ENCODE measurements around the gene GFER.
"Not testable (repeated sequence)": the region's sequence is repeated elsewhere in the genome, so short reads cannot be mapped to it uniquely, and the experiment has no call there.

GFER gene

DNA sequence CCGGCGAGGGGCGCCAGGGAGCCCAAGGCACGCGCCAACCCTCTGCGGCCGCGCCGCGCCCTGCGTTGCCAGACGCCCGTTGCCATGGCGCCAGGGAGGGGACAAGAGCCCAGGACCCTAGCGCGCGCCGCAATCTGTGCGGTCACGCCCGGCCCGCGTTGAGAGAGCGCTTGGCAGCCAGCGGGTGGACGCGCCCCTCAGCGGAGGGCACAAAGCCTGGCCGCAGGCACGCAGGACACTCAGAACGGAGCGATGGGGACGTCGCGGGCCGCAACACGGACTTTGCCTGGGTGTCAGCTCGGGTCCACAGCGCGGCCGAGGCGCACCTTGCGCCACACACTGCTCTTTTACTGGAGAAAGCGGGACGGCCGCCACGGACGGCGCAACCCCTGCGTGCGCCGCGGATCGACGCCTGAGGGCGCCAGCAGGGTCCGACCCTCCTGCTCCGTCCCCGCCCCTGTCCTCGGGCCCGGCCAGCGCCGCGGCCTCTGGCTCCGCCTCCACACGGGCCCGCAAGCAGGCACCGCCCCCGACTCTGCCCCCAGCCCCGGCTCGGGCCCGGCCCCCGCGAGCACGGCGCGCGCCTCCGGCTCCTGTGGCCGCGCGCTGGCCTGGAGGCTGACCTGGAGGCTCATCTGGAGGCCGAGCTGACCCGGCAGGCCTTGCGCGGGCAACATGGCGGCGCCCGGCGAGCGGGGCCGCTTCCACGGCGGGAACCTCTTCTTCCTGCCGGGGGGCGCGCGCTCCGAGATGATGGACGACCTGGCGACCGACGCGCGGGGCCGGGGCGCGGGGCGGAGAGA, at the start of gene GFER:
GFER (plus strand) TSS at position 650 of the 803 bp plus-strand sequence; CDS start at position 676, 26 bp downstream.
- peak; percentile 94 for DNase-seq (ENCODE audit: low spot score)

DNA sequence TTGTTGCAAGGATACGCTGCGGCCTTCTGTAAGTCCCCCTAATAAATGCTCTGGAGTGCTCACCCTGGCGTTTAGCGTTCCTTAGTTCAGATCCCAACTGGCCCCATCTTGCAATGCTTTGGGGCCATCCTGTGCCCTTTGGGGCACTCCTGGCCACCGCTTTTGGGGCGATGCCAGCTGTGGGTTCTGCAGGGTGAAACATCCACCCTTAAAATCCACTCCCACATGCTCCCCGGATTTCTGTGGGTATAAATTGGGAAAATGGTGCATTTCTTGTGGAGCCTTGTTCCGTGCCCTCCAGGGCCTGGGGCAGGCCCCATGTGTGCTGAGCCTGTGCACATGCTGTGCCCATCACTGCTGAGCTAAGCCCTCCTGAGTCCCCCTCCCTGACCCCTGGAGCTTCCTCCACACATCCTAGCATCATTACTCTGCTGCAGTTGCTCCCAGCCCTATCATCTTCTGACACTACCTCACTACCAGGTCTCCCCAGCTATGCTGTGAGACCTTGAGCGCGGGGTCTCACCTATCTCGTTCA, 47.0 kb upstream of the GFER start:
- no peak for DNase-seq (ENCODE audit: low spot score)

DNA sequence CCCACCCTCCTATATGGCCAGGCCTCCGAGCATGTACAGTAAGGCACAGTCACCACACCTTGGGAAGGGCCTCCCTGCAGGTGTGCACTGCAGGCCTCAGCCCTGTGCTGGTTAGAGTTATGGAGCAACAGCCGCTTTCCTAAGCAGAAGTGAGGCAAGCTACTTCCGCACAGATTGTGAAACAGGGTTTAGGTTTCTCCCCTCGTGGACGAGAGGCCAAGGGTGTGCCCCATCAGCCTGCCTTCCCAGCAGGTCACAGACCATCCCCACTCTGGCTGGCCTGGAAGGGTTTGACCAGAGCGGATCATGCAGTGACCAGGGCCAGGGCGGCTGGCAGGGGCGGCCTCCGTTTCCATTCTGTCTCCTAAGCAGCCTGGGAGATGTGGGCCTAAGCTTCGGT, 45.7 kb upstream of the GFER start:
- no peak for DNase-seq (ENCODE audit: low spot score)

DNA sequence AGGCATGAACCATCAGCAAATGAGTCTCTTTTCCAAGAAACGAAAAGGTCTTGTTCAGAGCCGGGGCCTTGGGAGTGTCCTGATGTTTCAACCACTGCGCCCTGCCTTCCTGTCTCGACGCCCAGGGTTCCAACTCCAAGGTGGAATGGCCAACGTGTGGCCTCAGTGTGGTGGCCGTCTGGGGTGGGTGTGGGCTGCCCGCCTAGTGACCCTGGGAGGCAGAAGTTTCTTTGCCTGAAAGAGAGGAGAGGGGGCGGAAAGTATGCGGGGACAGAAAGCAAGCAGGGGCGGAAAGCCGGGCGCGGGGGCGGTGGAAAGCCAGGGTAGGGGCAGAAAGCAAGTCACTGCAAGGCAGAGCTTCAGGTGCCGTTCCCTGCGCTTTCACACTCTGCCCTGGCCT, 45.1 kb upstream of the GFER start:
- DNase-seq (ENCODE audit: low spot score), result no peak

DNA sequence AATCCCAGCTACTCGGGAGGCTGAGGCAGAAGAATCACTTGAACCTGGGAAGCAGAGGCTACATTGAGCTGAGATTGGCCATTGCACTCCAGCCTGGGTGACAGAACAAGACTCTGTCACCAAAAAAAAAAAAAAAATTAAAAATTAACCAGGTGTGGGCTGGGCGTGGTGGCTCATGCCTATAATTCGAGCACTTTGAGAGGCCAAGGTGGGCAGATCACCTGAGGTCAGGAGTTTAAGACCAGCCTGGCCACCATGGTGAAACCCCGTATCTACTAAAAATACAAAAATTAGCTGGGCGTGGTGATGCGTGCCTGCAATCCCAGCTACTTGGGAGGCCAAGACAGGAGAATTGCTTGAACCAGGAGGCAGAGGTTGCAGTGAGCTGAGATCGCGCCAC, 44.2 kb upstream of the GFER start:
- not testable (repeated sequence) for DNase-seq (ENCODE audit: low spot score)

DNA sequence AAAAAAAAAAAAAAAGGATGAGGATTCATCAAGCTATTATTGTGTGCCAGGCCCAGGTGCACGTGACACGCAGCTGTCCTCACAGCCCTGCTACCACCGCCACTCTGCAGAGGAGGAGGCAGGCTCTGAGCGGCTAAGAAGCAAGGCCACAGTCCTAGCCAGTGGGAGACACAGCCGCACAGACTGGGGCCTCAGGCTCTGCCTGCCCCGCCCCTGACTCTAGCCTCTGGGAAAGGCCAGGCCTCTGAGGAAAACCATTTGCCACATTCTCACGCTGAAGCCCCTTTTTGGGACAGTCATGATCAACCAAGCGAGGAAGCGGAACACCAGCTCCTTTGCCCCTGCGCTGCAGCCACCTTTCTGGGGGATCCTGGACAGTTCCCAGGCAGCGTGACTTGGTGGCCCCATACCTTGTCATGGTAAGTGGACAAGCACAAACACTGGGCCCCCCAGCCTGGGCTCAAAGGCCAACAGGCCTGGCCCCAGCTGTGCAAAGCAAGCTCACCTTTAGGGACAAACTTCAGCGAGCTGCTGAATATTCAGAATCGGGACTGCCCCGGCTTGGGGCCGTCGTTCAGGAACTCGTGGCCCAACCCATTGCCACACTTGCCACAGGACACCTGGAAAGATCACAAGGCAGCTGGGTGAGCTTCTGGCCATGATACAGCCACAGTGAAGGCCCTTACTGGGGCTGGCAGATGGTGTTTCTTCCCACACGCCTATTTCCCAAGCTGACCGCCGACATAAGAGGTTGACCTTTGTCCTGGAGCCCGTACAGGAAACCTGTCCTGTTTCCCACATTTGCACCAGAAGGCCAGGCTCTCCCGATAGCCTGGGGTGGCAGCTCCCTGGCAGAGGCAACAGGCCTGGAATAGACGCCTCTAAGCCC, 43.5 kb upstream of the GFER start:
- no peak for DNase-seq (ENCODE audit: low spot score)

- peak; percentile 85 for DNase-seq (ENCODE audit: low spot score)
Measured at GRCh38 chr16:1941162-1942046, 42.6 kb upstream of the GFER start.

GRCh38 chr16:1942047-1942809, 41.8 kb upstream of the GFER start:
- peak; percentile 64 for DNase-seq (ENCODE audit: low spot score)

- DNase-seq (ENCODE audit: low spot score), result peak; percentile 98
Measured at GRCh38 chr16:1942810-1943726, 40.9 kb upstream of the GFER start, which contains the start of gene MSRB1. Gene MSRB1, minus strand, starts transcription at chr16:1943199. Its CDS starts 43 bp downstream, at chr16:1943156.

- DNase-seq (ENCODE audit: low spot score), result no peak
Measured at GRCh38 chr16:1944612-1945199, 39.3 kb upstream of the GFER start.

DNA sequence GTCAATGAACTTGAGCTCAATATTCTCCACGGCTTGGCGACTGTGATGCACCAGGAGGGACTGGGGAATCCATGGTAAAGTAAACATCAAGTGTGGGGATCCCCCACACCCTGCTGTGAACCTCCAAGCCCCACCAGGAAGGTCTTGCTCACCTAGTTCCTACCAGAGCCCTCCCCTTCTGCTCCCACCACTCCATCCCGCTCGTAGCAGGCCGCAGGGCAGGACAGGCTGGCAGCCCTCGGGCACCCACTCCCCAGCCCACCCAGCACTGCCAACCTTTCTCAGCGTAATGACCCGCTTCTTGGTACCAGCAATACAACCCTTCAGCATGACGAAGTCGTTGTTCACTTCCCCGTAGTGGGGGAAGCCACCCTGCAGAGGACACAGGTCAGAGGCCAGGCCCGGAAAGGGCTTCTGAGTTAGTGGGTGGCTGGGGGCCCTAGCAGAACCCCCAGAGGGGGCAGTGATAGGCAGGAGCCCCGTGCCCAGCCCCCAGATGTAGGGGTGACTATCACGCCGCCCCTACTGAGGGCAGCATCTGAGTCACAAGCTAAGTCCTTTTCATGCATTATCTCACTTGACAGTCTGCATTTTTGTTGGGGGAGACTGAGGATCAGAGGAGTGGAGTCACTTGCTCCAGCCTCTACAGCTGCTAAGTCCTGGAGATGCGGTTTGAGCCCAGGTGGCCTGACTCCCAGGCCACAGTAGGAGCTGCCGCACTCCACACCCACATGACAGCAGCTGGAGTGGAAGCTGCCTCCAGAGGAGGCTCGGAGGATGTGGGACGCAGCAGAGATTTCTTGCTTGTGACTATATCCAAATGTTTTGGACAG, 38.2 kb upstream of the GFER start:
- no peak for DNase-seq (ENCODE audit: low spot score)

DNA sequence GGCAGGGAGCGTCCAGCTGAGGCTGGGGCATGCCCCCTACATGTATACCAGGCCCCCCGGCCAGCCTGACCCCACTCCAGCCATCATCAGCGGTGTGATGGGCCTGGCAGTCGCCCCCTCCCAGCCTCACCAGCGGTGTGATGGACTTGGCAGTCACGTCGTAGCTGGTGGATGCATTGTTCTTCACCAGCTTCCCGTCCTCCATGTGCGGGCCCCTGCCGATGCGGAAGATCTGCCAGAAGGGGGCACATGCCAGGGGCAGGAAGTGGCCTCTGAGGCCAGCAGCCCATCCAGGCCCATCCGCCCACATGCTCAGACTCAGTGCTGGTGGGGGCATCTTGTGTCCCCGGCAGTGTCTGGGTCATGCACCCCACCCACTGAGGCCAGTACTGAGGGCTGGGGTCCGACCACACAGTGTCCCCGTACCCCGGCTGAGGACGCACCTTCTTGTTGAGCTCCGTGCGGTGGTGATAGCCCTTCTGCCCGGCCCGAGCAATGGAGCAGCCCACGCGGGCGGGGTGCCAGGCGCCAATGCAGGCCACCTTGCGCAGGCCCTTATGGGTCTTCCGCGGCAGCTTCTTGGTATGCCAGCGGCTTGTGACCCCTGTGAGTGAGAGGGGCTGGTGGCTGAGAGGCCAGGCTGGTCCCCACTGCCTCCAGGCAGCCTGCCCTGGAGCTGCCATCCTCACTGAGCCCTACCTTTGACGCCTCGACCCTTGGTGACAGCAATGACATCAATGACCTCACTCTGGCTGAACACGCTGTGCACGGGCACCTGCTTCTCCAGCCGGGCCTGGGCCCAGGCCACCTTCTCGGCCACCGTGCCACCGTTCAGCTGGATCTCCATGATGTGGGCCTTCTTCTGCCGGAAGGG, 37.3 kb upstream of the GFER start:
- DNase-seq (ENCODE audit: low spot score), result no peak

DNA sequence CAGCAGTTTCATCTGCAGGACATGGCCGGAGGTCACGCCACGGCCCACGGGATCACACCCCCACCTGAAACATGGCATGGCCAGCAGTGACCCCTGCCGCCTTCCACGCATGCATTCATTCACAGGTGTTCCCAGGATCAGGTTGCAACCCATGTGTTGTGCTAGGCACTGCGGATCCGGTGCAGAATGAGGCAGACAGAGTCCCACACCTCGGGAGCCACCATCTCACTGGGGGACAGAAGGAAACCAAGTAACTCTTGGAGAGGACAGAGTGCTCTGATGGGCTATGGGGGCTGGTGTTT, 36.7 kb upstream of the GFER start:
- DNase-seq (ENCODE audit: low spot score), result no peak

DNA sequence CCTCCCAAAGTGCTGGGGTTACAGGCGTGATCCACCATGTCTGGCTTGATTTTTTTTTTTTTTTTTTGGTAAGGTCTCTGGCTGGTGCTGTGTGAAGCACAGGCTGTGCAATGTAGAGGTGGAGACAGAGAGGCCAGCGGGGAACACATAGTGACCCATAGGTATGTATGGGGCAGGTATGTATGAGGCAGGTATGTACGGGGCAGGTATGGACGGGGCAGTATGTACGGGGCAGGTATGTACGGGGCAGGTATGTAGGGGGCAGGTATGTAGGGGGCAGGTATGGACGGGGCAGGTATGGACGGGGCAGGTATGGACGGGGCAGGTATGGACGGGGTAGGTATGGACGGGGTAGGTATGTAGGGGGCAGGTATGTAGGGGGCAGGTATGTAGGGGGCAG, 34.5 kb upstream of the GFER start:
- DNase-seq (ENCODE audit: low spot score), result no peak

GRCh38 chr16:1950047-1950446, 33.9 kb upstream of the GFER start:
- no peak for DNase-seq (ENCODE audit: low spot score)

GRCh38 chr16:1950559-1950958, 33.4 kb upstream of the GFER start:
- DNase-seq (ENCODE audit: low spot score), result no peak

DNA sequence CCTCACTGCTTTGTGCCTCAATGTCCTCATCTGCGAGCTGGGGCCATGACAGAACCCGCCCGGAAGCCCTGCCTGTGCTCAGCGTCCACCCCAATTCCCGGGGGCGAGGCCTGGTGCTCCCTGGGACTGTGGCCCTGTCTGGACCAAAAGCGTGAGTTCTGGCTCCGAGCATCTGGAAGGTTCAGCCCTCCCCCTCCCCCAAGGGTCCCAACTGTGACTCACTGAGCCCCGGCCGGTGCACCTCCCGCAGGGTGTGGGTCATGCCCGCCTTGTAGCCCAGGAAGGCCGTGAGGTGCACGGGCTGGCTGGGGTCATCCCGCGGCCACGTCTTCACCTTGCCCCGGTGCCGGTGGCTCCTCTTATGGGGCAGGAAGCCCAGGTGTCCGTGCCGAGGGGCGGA, 30.3 kb upstream of the GFER start:
- no peak for DNase-seq (ENCODE audit: low spot score)

Data from kidney tubule cell (primary cell).